GM19238 (cell line): ENCODE measurements around the gene GOLT1A.
"Not testable (repeated sequence)": the region's sequence is repeated elsewhere in the genome, so short reads cannot be mapped to it uniquely, and the experiment has no call there.

ENCODE experiments used
- DNase-seq: peaks from one replicate; pipeline ENCODE4 v3.0.0; 2011; ENCODE audit warnings: low spot score; ENCODE audit not compliant: insufficient read length

Gene GOLT1A

GRCh38 chr1:204249736-204250427 lies 36.1 kb upstream of the GOLT1A start:
- DNase-seq = no peak

DNA sequence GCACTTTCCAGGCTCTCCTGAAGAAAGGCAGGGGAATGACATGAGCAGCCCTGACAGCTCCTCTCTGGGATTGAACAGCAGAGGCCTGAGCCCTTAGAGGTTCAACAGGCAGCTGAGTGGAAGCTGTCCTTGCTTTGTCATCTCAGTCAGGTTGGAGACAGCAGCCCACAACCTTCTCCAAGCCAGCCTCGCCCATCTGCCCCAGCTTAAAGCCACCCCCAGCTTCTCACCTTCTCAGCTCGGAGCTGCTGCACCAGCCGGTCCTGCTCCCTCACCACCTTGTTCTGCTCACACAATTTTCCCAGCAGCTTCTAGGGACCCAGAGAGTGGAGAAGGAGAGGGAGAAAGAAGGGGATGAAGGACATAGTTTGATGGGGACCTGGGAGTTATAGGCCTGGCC lies 35.2 kb upstream of the GOLT1A start:
- no peak for DNase-seq

- DNase-seq = no peak
Observed at GRCh38 chr1:204246876-204247275, 33.1 kb upstream of the GOLT1A start.

- no peak for DNase-seq
Observed at GRCh38 chr1:204242920-204243319, 29.1 kb upstream of the GOLT1A start.

DNA sequence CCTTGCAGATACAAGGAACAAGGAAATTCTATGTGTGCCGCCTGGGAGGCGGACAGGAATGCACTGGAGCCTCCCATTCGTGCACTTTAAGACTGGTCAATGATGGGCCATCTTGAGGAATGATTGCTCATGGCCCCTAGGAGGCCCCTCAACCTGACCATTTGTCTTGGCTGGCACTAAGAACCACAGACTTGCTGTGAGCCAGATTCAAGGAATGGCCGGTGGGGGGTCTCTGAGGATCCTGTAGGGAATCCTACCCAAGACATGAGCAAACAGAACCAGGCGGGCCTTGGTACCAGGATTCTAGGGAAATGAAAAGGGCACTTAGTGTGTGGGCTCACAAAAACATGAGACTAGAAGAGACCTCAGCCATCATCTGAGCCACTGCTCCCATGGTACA lies 28.1 kb upstream of the GOLT1A start:
- no peak for DNase-seq

DNA sequence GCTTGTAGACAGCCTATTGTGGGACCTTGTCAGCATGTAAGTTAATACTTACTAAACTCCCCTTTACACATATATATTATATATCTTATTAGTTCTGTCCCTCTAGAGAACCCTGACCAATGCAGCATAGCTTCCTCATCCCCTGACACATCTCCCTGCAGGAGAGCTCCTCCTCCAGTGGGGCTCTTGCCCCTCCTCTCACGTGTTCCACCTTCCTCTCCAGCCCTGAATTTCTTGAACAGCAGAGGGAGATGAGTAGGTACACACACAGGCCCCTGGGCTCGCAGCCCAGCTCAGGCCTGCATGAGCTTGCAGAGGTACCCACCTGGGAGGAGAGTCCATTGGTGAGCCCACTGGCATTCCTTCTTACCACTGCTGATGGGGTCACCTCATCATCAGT lies 27.3 kb upstream of the GOLT1A start:
- DNase-seq = no peak

- no peak for DNase-seq
Observed at GRCh38 chr1:204240233-204240632, 26.4 kb upstream of the GOLT1A start.

- DNase-seq = not testable (repeated sequence)
Observed at GRCh38 chr1:204239401-204239800, 25.6 kb upstream of the GOLT1A start.

GRCh38 chr1:204238520-204238919 lies 24.7 kb upstream of the GOLT1A start:
- not testable (repeated sequence) for DNase-seq

DNA sequence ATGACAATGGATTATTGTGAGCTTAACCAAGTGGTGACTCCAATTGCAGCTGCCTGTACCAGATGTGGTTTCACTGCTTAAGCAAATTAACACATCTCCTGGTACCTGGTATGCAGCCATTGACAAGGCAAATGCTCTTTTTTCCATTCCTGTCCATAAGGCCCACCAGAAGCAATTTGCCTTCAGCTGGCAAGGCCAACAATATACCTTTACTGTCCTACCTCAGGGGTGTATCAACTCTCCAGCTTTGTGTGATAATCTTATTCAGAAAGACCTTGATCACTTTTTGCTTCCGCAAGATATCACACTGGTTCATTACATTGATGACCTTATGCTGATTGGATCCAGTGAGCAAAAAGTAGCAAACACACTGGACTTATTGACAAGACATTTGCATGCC lies 23.7 kb upstream of the GOLT1A start:
- not testable (repeated sequence) for DNase-seq

DNA sequence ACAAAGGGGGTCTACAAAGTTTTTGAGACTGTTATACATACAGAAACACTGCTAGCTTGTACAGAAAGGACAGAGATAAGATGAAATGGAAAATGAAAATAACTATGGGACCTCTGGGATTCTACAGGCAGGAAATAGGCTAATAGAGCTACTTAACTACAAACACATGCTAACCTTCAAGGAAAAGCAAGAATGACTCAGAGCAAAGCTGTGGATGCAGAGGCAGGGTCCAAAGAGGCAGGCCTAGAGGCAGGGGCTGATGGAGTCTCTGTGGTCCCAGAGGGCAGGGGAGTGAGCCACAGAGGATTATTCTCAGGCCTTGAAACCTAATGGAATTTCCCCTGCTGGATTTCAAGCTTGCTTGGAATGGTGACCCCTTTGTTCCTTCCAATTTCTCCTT lies 18.7 kb upstream of the GOLT1A start:
- no peak for DNase-seq

GRCh38 chr1:204230211-204230610 lies 16.4 kb upstream of the GOLT1A start:
- DNase-seq = no peak

DNA sequence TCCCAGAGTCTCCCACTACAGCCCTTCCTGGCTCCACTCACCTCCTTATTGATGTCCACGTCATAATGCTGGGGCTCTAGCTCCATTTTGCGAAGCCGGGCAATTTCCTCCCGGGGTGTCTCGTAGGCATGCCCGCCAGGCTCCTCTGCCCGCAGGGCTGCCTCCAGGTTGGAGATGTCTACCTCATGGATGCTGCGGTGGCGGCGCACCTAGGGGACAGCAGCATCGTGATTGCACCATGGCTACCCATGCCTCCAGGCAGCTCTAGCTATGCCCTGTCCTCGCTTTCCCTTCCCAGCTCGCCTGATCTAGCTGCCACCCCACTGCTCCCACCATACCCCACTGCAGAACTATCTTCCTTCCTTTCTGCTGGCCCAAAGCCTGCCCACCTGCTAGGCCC lies 15.1 kb upstream of the GOLT1A start:
- no peak for DNase-seq

DNA sequence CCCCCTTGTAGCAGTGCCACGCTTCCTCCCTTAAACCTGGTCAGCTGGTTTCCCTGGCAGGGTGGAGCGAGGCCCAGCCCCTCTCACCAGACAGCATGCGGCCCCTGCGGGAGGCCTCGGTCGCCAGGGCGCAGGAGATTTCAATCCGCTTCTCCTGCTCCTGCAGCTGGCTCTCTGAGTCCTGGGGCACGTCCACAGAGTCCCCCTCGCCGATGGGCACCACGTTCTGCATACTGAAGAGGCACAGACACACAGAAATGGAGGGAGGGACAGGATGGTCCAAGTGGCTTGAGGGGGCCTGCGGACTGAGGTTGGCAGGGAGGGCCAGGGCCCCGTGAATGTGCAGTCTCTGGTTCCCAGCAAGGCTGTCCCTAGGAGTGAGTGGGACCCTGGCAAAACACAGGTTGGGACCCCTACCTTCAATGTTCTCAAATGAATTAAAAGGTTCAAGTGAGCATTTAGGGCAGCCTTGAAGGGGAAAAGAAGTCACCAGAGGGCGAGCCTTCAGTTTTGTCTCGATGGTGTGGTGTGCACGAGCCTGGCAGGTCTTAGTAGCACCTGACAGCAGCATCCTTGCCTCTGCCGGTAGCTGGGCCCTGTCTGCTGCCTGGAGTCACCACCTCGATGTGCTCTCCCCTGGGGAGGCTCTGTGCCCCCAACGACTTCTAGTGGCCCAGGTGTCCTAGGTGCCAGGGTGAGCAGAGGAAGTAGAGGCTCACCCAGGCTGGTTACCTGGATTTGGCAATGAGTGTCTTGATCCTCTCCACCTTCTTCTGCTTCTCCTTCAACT lies 14.4 kb upstream of the GOLT1A start:
- DNase-seq = no peak

- no peak for DNase-seq
Observed at GRCh38 chr1:204227351-204227750, 13.6 kb upstream of the GOLT1A start.

DNA sequence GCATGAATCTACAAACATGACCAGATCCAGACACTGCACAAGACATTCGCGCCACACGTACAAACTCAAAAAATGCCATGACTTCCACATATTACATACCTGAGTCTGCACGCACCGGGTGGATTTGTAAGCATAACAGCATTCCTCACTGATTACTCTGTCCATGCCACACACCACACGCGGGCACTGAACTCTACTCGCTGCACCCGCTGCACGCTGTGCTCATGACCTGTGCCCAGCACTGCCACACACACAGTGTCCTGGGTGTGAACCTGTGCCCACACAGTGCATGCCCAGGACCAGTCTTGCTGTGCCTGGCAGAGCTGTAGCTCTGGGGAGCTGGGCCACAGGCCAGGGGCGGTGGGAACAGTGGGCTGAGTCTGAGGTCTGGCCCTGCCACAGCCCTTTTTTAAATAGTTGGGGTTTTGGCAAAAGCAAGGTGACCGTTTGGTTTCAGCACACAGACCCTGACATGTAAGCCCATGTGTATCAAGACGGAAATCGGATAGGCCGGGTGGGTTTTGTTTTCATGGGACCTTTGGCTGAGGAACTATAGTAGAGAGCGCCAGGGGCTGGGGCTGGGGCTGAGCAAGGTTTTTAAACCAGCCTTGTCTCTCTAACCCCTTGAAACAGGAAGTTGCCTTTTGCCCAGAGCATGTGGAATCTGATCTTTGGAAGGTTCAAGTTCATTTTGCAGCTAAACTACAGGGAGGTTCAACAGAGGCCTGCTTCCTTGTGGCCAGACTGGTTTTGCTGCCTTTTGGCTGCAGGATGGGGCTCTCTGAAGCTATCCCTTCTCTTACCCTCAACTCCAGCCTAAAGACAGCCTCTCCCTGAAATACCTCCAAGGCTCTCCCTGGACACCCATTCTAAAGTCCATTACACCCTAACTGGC lies 12.3 kb upstream of the GOLT1A start:
- DNase-seq = no peak

DNA sequence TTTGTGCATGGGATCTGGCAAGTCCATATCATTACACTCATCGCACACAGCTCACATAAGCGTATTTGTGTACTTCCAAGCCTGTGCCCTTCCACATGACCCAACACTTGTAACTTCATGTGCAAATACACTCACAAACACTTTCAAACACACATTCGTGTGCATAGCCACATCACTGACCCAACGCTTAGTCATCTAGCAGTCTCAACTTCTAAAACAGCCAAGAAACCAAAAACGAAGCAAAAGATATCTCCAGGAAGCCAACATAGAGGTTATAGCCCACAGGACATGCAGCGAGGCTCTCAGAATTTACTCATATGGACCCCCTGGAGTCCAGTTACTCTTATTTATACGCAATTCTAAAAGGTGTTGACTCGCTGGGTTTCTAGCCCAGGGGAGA lies 10.9 kb upstream of the GOLT1A start:
- no peak for DNase-seq

DNA sequence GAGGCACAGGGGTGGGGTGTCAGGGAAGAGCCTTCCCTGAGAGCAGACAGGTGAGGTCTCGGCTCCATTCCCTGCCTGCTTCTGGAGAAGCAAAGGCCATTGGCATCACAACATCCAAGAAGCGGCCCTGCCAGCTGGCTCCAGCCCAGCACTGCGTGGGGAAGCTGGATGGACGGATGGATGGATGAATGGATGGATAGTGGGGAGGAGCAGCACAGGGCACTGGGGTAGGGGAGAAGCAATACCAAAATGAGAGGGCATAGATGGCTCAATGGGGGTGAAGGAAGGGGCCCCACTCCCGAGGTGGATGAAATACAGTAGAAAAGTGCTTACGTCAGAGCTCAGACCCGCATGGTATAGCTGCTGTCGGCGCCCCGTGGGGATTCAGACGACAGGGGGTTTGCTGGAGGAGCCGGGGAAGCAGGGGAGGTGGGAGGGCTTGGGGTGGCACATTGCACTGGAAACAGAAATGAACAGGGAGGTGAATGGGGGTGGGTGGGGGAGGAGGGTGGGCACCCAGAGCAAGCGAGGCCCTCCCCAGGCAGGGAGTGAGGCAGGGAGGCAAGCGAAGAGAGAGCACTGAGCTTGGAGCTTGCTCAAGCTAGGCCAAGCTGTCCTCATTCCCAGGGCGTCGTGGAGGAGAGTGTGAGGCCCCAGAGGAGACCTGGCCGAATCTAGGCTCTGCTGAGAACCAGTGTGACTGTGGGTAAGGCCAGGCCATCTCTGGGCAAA lies 9.5 kb upstream of the GOLT1A start:
- DNase-seq = no peak

- no peak for DNase-seq
Observed at GRCh38 chr1:204222764-204223055, 8.9 kb upstream of the GOLT1A start.

- no peak for DNase-seq
Observed at GRCh38 chr1:204222006-204222763, 8.4 kb upstream of the GOLT1A start.

- no peak for DNase-seq
Observed at GRCh38 chr1:204221271-204221670, 7.5 kb upstream of the GOLT1A start.
